Fibroblast of the aortic adventitia (primary cell): ENCODE results near the gene LMBR1. TPM values are rescaled to one million over a fixed set of nuclear protein-coding genes. Genes with fewer than 3 reads are reported as not detected.

Experiments
- DNase-seq: peaks from one replicate; pipeline ENCODE4 v3.0.0-alpha.2; 2010; ENCODE audit warnings: low read depth
- H3K4me3 ChIP-seq: 2 replicates; pipeline ENCODE4 v1.5.1; 2011; ENCODE audit warnings: low read depth, mild to moderate bottlenecking, control low read depth, low read length, moderate library complexity
- total RNA-seq: library from RNA; depleted of rRNA; stranded (reverse); fragments of >200 nt; gene quantifications from 2 replicates; pipeline ENCODE4 v1.2.3, GENCODE V29; 2012; ENCODE audit warnings: low replicate concordance
- TF ChIP-seq, protein P1 (sequence below): IDR thresholded peaks from 2 replicates; pipeline ENCODE4 v1.5.1; 2011; ENCODE audit warnings: mild to moderate bottlenecking, low read length, control low read depth, inconsistent platforms; ENCODE audit not compliant: insufficient read depth

The LMBR1 gene
- total RNA-seq, 1 donor = 45.3 TPM

DNA sequence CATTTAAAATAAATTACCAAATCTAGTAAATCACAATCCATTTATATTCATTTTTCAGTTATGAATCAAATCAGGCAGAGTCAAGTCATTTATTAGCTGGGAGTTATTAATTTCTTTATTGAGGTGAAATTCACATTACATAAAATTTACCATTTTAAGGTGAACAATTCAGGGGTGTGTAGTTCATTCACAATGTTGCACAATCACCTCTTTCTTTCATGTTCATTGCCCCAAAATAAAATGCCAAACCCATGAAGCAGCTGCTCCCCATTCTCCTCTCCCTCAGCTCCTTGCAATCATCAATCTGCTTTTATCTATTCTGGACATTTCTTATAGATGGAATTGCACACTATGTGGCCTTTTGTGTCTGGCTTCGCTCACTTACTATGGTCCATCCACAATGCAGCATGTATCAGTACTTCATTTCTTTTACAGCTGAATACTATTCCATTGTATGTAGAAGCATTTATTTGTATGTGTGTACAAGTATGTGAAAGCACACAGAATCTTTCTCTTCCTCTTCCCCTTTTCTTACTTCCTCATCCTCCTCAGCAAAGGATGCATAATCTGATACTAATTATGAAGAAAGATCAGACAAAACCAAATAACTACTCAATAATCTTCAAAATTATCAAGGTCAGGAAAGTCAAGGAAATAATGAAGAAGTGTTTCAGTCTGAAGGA lies 60.6 kb downstream of the LMBR1 start:
- no peak overlapping the region for H3K4me3 ChIP-seq
- TF ChIP-seq, protein P1, sequence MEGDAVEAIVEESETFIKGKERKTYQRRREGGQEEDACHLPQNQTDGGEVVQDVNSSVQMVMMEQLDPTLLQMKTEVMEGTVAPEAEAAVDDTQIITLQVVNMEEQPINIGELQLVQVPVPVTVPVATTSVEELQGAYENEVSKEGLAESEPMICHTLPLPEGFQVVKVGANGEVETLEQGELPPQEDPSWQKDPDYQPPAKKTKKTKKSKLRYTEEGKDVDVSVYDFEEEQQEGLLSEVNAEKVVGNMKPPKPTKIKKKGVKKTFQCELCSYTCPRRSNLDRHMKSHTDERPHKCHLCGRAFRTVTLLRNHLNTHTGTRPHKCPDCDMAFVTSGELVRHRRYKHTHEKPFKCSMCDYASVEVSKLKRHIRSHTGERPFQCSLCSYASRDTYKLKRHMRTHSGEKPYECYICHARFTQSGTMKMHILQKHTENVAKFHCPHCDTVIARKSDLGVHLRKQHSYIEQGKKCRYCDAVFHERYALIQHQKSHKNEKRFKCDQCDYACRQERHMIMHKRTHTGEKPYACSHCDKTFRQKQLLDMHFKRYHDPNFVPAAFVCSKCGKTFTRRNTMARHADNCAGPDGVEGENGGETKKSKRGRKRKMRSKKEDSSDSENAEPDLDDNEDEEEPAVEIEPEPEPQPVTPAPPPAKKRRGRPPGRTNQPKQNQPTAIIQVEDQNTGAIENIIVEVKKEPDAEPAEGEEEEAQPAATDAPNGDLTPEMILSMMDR = no peak
- DNase-seq = no peak

DNA sequence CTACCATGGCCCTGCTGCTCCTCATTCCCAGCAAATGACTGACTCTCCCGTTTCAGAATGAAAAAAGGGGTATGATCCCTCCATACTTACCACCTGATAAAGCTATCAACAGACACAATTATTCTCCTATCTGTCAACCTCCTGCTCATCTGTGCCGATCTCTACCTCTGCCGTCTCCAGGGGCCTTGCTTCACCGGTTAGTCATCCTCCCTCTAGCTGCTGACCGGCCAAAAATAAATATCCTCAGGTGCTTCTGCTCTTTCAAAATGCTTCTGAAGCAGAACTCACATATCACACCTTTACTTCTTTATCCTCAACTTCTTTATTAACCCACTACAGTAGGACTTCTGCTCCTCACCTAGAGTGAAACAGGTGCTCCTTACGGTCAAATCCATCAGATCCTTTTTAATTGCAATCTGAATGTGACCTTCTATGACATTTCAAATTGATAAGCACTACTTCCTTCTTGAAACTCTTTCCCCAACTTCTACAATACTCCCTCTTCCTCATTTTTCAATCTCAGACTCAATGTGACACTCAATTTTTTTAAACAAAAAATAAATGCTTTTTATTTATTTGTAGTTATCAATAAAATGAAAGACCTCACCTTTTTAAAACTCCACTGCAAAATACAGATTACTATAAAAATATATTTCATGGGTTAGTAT lies 63.2 kb downstream of the LMBR1 start:
- no peak for DNase-seq
- TF ChIP-seq, protein P1 = no peak
- H3K4me3 ChIP-seq = no peak overlapping the region

DNA sequence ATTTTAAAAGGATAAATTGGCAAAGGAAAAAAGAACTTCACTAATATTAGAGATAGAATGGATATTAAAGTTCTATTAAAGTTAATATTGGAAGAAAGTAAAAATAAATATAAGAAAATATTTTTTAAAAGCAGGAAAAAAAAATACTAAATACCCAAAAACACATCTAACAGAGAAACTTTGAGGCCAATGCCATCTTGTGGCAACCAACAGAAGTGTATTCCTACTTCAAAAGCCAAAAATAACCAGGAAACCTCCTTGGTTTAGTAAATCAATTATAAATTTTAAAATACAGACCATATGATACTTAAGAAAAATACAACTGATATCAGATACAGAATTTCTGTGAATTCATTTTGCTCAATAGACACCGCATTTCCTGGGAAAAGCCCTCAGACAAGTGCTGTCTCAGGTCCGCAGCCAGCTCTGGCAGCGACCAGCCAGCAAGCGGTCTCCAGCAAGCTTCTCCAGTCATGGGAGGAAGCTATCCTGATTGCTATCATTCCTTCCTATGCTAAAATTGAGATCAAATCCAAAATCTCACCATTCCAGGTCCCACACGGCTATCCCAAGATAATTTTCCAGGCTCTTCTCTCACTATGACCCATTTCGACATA lies 65.3 kb downstream of the LMBR1 start:
- TF ChIP-seq, protein P1 = peak; percentile 72
- H3K4me3 ChIP-seq = no peak overlapping the region
- peak; percentile 53 for DNase-seq

DNA sequence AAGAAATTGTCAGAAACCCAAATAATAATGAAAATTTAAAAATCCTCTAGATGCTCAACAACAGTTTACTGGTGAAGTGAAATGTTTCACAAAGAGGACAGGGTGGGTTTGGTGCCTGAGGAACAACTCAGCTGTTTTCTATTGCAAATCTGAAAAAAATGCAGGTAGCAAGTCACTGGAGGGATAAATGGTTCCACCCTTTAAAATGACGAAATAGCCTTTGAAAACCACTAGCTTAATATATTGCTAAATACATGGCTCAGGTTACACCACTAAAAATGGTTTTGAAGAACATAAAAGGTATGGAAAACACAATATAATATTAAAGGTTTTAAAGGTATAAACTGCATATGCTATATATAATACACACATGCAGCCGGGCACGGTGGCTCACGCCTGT lies 69.5 kb downstream of the LMBR1 start:
- H3K4me3 ChIP-seq = no peak overlapping the region
- peak; percentile 30 for DNase-seq
- TF ChIP-seq, protein P1 = no peak

DNA sequence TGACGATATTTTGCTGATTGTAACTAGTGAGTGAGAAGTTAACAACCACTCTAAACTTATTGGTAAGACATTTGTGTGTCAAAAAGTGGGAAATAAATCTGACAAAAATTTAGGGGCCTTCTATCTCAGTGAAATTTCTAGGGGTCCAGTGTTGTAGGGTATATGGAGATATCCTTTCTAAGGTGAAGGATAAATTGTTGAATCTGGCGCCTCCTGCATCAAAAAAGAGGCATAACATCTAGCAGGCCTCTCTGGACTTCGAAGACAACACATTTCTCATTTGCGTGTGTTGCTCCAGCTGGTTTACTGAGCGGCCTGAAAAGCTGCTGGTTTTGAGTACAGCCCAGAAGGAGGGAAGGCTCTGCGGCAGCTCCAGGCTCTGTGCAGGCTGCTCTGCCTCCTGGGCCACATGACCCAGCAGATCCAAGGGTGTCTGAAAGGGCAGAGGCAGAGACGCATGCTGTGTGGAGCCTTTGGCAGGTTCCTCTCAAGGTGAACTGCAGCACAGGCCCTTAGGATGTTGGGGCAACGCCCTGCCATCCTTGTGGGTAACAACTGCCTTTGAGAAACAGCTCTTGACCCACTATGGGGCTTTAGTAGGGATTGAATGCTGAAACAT lies 72.4 kb downstream of the LMBR1 start:
- TF ChIP-seq, protein P1 = no peak
- no peak for DNase-seq

DNA sequence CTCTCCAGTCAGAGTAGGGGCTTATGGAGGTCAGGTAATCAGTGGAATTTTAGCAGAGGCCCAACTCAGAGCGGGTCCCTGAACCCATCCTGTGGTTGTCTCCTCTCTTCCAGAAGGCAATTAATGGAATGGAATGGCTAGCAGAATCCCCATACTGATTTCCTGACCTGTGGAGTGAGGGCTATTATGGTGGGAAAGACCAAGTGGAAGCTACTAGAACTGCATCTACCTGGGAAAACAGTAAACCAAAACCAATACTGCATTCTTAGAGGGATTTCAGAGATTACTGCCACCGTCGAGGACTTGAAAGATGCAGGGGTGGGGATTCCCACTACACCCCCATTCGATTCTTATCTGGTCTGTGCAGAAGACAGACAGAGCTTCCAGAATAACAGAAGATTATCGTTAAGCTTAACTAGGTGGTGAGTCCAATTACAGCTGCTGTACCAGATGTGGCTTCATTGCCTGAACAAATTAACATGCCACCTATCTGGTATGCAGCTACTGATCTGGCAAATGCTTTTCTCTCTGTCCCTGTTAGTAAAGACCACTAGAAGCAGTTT lies 73.2 kb downstream of the LMBR1 start:
- TF ChIP-seq, protein P1 = no peak
- no peak for DNase-seq
- H3K4me3 ChIP-seq = no peak overlapping the region

More for the DNA sequence above, 72.4 kb downstream of the LMBR1 start:
- no peak overlapping the region for H3K4me3 ChIP-seq
